SK-N-SH treated with all-trans-retinoic acid at 6 μM for 48 hours (cell line): ENCODE results near the gene SCYGR4.

ENCODE experiments used
- ATAC-seq: fragments of 200-7000 bp; cut with Tn5 transposase; 3 replicates; pipeline ENCODE4 v1.9.1; 2020; ENCODE audit warnings: mild to moderate bottlenecking, moderate library complexity
- ARNTL ChIP-seq: fragments of 450-650 bp; formaldehyde crosslinking; IDR thresholded peaks from 2 replicates; pipeline ENCODE4 v1.5.0; 2020; ENCODE audit warnings: low read depth, mild to moderate bottlenecking, moderate library complexity, borderline replicate concordance
- BACH2 ChIP-seq: fragments of 250-450 bp; sonication (Bioruptor Pico); IDR thresholded peaks from 2 replicates; pipeline ENCODE4 v1.9.0; 2021; ENCODE audit warnings: mild to moderate bottlenecking, borderline replicate concordance
- CSDC2 ChIP-seq: fragments of 250-450 bp; sonication (Bioruptor Pico); IDR thresholded peaks from 2 replicates; pipeline ENCODE4 v1.5.0; 2020; ENCODE audit warnings: mild to moderate bottlenecking, moderate library complexity
- ESRRG ChIP-seq: fragments of 250-450 bp; sonication (Bioruptor Pico); IDR thresholded peaks from 2 replicates; pipeline ENCODE4 v1.6.1; 2021; ENCODE audit warnings: mild to moderate bottlenecking
- GLIS3 ChIP-seq: fragments of 250-450 bp; sonication (Bioruptor Pico); IDR thresholded peaks from 2 replicates; pipeline ENCODE4 v1.5.0; 2020; ENCODE audit warnings: mild to moderate bottlenecking, moderate library complexity
- OSR1 ChIP-seq: fragments of 250-450 bp; sonication (Bioruptor Pico); IDR thresholded peaks from 2 replicates; pipeline ENCODE4 v1.8.0; 2022; ENCODE audit warnings: moderate library complexity, mild to moderate bottlenecking, inconsistent platforms
- PPARA ChIP-seq: fragments of 250-450 bp; sonication (Bioruptor Pico); IDR thresholded peaks from 2 replicates; pipeline ENCODE4 v1.5.0; 2020; ENCODE audit warnings: mild to moderate bottlenecking, borderline replicate concordance
- RARB ChIP-seq: fragments of 250-450 bp; sonication (Bioruptor Pico); IDR thresholded peaks from 2 replicates; pipeline ENCODE4 v1.8.0; 2021; ENCODE audit warnings: mild to moderate bottlenecking, moderate library complexity
- SNAI2 ChIP-seq: fragments of 250-450 bp; sonication (Bioruptor Pico); IDR thresholded peaks from 2 replicates; pipeline ENCODE4 v1.5.0; 2020; ENCODE audit warnings: mild to moderate bottlenecking, moderate library complexity
- TCF4 ChIP-seq: fragments of 250-450 bp; sonication (Bioruptor Pico); IDR thresholded peaks from 2 replicates; pipeline ENCODE4 v1.8.0; 2021; ENCODE audit warnings: mild to moderate bottlenecking, moderate library complexity, borderline replicate concordance
- TOX ChIP-seq: fragments of 250-450 bp; sonication (Bioruptor Pico); IDR thresholded peaks from 2 replicates; pipeline ENCODE4 v1.8.0; 2021; ENCODE audit warnings: mild to moderate bottlenecking, moderate library complexity, borderline replicate concordance
- ZC3H10 ChIP-seq: fragments of 250-450 bp; sonication (Bioruptor Pico); IDR thresholded peaks from 2 replicates; pipeline ENCODE4 v1.5.1; 2021; ENCODE audit warnings: mild to moderate bottlenecking, moderate library complexity
- ZFP3 ChIP-seq: fragments of 250-450 bp; sonication (Bioruptor Pico); IDR thresholded peaks from 2 replicates; pipeline ENCODE4 v1.5.0; 2020; ENCODE audit warnings: mild to moderate bottlenecking, moderate library complexity
- ZFP30 ChIP-seq: fragments of 450-650 bp; formaldehyde crosslinking; IDR thresholded peaks from 2 replicates; pipeline ENCODE4 v1.5.0; 2022; ENCODE audit warnings: mild to moderate bottlenecking, moderate library complexity
- ZNF565 ChIP-seq: fragments of 450-650 bp; formaldehyde crosslinking; conservative IDR thresholded peaks from 2 replicates; pipeline ENCODE4 v1.5.0; 2020; ENCODE audit warnings: low read depth, mild to moderate bottlenecking, moderate library complexity
- ZNF8 ChIP-seq: fragments of 450-650 bp; formaldehyde crosslinking; IDR thresholded peaks from 2 replicates; pipeline ENCODE4 v1.5.0; 2020; ENCODE audit warnings: mild to moderate bottlenecking, moderate library complexity
- TF ChIP-seq, protein P1 (sequence below): fragments of 250-450 bp; sonication (Bioruptor Pico); IDR thresholded peaks from 2 replicates; pipeline ENCODE4 v1.5.1; 2021; ENCODE audit warnings: mild to moderate bottlenecking, moderate library complexity
- TF ChIP-seq, protein P2 (sequence below): fragments of 250-450 bp; sonication (Bioruptor Pico); IDR thresholded peaks from 2 replicates; pipeline ENCODE4 v1.5.1; 2020; ENCODE audit warnings: low read depth, mild to moderate bottlenecking, moderate library complexity
- TF ChIP-seq, protein P3 (sequence below): fragments of 250-450 bp; sonication (Bioruptor Pico); IDR thresholded peaks from 2 replicates; pipeline ENCODE4 v1.8.0; 2020; ENCODE audit warnings: mild to moderate bottlenecking, moderate library complexity, borderline replicate concordance
- TF ChIP-seq, protein P4 (sequence below): fragments of 250-450 bp; sonication (Bioruptor Pico); IDR thresholded peaks from 2 replicates; pipeline ENCODE4 v1.8.0; 2021; ENCODE audit warnings: low read depth, mild to moderate bottlenecking, moderate library complexity, borderline replicate concordance
- TF ChIP-seq, protein P5 (sequence below): fragments of 250-450 bp; sonication (Bioruptor Pico); IDR thresholded peaks from 2 replicates; pipeline ENCODE4 v1.5.0; 2020; ENCODE audit warnings: mild to moderate bottlenecking, moderate library complexity

The SCYGR4 gene

DNA sequence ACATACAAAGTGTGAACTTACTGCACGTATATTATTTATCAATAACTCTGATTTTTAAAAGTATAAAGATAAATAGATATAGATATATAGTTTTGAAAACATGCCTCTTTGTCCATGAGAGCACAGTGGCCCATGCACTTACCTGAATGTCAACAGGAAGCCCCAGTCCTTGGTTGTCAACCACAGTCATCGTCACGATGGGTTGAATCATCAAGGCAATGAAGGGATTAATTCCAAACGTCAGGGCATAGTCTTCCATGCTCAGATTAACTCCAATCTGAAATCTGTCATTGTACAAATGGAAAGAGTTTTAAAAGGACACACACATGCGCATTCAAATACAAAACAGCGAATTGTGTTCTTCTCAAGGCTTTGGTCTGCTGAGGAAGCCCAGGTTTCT lies 15.5 kb downstream of the SCYGR4 start:
- no peak for TF ChIP-seq ESRRG (CRISPR knock-in tag)
- TF ChIP-seq ZNF8 (CRISPR knock-in tag), result no peak
- TF ChIP-seq, protein P1, sequence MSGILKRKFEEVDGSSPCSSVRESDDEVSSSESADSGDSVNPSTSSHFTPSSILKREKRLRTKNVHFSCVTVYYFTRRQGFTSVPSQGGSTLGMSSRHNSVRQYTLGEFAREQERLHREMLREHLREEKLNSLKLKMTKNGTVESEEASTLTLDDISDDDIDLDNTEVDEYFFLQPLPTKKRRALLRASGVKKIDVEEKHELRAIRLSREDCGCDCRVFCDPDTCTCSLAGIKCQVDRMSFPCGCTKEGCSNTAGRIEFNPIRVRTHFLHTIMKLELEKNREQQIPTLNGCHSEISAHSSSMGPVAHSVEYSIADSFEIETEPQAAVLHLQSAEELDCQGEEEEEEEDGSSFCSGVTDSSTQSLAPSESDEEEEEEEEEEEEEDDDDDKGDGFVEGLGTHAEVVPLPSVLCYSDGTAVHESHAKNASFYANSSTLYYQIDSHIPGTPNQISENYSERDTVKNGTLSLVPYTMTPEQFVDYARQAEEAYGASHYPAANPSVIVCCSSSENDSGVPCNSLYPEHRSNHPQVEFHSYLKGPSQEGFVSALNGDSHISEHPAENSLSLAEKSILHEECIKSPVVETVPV (CRISPR knock-in tag), result no peak
- no peak for TF ChIP-seq ZFP30 (CRISPR knock-in tag)
- no peak for TF ChIP-seq TOX
- no peak for TF ChIP-seq BACH2 (CRISPR knock-in tag)
- TF ChIP-seq RARB (CRISPR knock-in tag), result no peak
- no peak for TF ChIP-seq TCF4 (CRISPR knock-in tag)
- TF ChIP-seq, protein P2, sequence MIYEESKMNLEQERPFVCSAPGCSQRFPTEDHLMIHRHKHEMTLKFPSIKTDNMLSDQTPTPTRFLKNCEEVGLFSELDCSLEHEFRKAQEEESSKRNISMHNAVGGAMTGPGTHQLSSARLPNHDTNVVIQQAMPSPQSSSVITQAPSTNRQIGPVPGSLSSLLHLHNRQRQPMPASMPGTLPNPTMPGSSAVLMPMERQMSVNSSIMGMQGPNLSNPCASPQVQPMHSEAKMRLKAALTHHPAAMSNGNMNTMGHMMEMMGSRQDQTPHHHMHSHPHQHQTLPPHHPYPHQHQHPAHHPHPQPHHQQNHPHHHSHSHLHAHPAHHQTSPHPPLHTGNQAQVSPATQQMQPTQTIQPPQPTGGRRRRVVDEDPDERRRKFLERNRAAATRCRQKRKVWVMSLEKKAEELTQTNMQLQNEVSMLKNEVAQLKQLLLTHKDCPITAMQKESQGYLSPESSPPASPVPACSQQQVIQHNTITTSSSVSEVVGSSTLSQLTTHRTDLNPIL (CRISPR knock-in tag), result no peak
- TF ChIP-seq CSDC2 (CRISPR knock-in tag), result no peak
- TF ChIP-seq, protein P3, sequence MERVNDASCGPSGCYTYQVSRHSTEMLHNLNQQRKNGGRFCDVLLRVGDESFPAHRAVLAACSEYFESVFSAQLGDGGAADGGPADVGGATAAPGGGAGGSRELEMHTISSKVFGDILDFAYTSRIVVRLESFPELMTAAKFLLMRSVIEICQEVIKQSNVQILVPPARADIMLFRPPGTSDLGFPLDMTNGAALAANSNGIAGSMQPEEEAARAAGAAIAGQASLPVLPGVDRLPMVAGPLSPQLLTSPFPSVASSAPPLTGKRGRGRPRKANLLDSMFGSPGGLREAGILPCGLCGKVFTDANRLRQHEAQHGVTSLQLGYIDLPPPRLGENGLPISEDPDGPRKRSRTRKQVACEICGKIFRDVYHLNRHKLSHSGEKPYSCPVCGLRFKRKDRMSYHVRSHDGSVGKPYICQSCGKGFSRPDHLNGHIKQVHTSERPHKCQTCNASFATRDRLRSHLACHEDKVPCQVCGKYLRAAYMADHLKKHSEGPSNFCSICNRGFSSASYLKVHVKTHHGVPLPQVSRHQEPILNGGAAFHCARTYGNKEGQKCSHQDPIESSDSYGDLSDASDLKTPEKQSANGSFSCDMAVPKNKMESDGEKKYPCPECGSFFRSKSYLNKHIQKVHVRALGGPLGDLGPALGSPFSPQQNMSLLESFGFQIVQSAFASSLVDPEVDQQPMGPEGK (CRISPR knock-in tag), result no peak
- no peak for TF ChIP-seq PPARA (CRISPR knock-in tag)
- TF ChIP-seq ZC3H10 (CRISPR knock-in tag), result no peak
- no peak for TF ChIP-seq OSR1 (CRISPR knock-in tag)
- TF ChIP-seq, protein P4, sequence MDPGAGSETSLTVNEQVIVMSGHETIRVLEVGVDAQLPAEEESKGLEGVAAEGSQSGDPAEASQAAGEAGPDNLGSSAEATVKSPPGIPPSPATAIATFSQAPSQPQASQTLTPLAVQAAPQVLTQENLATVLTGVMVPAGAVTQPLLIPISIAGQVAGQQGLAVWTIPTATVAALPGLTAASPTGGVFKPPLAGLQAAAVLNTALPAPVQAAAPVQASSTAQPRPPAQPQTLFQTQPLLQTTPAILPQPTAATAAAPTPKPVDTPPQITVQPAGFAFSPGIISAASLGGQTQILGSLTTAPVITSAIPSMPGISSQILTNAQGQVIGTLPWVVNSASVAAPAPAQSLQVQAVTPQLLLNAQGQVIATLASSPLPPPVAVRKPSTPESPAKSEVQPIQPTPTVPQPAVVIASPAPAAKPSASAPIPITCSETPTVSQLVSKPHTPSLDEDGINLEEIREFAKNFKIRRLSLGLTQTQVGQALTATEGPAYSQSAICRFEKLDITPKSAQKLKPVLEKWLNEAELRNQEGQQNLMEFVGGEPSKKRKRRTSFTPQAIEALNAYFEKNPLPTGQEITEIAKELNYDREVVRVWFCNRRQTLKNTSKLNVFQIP (CRISPR knock-in tag), result no peak
- no peak for TF ChIP-seq ZNF565 (CRISPR knock-in tag)
- TF ChIP-seq, protein P5, sequence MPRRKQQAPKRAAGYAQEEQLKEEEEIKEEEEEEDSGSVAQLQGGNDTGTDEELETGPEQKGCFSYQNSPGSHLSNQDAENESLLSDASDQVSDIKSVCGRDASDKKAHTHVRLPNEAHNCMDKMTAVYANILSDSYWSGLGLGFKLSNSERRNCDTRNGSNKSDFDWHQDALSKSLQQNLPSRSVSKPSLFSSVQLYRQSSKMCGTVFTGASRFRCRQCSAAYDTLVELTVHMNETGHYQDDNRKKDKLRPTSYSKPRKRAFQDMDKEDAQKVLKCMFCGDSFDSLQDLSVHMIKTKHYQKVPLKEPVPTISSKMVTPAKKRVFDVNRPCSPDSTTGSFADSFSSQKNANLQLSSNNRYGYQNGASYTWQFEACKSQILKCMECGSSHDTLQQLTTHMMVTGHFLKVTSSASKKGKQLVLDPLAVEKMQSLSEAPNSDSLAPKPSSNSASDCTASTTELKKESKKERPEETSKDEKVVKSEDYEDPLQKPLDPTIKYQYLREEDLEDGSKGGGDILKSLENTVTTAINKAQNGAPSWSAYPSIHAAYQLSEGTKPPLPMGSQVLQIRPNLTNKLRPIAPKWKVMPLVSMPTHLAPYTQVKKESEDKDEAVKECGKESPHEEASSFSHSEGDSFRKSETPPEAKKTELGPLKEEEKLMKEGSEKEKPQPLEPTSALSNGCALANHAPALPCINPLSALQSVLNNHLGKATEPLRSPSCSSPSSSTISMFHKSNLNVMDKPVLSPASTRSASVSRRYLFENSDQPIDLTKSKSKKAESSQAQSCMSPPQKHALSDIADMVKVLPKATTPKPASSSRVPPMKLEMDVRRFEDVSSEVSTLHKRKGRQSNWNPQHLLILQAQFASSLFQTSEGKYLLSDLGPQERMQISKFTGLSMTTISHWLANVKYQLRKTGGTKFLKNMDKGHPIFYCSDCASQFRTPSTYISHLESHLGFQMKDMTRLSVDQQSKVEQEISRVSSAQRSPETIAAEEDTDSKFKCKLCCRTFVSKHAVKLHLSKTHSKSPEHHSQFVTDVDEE (CRISPR knock-in tag), result no peak
- TF ChIP-seq GLIS3 (CRISPR knock-in tag), result no peak
- no peak for TF ChIP-seq ZFP3 (CRISPR knock-in tag)
- TF ChIP-seq SNAI2 (CRISPR knock-in tag), result no peak
- no peak for ATAC-seq

DNA sequence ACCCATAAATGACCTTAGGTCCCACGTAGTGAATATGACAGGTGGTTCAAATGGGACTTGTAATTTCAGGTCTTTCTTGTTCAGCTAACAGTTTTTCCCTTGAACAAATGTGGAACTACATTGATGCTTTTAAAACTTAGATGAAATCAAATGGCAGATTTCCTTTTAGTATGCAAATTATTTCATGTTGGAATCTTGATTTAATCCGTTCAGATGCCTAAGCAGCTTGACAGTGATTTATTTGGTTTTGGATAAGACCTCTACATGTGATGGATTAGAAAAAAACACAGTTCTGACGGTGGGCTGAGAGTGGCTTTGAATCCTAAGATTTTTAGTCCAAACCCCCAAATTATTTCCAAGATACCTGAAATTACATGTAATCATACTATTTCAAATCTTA lies 16.9 kb downstream of the SCYGR4 start:
- ATAC-seq, result no peak
- TF ChIP-seq GLIS3 (CRISPR knock-in tag), result no peak
- TF ChIP-seq ZC3H10 (CRISPR knock-in tag), result no peak
- no peak for TF ChIP-seq ZFP3 (CRISPR knock-in tag)
- no peak for TF ChIP-seq ARNTL
- TF ChIP-seq, protein P5 (CRISPR knock-in tag), result no peak
- TF ChIP-seq ZFP30 (CRISPR knock-in tag), result no peak
- TF ChIP-seq TOX, result no peak
- no peak for TF ChIP-seq BACH2 (CRISPR knock-in tag)
- TF ChIP-seq ZNF8 (CRISPR knock-in tag), result no peak
- no peak for TF ChIP-seq RARB (CRISPR knock-in tag)
- TF ChIP-seq PPARA (CRISPR knock-in tag), result no peak
